GM21360 (cell line): ENCODE measurements around the gene DSC2.
"Not testable (repeated sequence)": the region's sequence is repeated elsewhere in the genome, so short reads cannot be mapped to it uniquely, and the experiment has no call there.

Source experiments
- ATAC-seq: cut with Tn5 transposase; IDR thresholded peaks from one replicate; pipeline ENCODE4 v1.9.1; 2021; ENCODE audit warnings: mild to moderate bottlenecking, moderate library complexity; ENCODE audit not compliant: unreplicated experiment

The DSC2 gene

DNA sequence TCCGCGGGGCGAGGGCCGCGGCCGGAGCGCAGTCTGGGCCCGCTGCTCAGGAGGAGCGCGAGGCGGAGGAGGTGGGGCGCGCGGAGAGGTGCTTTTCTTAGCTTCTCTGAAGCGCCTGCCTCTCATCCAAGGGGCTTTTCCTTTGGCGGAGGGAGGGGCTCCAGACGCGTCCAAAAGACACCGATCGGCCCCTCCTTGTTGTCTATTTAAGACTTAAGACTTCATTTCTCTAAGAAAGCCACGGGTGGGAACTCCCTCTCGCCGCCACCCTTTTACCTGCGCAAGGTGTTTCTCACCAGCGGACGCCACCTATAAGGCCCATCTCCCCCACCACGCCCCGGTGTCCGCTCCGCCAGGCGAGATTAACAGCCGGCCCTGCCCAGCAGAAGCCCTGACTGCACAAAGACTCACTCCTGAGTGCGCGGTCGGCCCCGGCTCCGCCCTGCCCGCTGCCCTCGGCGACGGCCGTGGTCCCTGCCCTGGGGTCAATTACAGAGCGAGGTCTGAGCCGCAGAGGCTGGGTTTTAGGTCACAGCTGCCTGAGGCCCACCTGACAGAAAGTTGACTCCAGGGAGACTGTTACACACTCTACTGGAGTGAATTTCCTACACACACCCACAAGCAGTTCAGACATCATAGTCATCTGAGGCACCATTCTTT lies at the start of gene DSC2:
Gene DSC2, minus strand, starts transcription at position 397 of the 660 bp plus-strand sequence. CDS start 450 bp downstream, outside the sequence.
- ATAC-seq: no peak

DNA sequence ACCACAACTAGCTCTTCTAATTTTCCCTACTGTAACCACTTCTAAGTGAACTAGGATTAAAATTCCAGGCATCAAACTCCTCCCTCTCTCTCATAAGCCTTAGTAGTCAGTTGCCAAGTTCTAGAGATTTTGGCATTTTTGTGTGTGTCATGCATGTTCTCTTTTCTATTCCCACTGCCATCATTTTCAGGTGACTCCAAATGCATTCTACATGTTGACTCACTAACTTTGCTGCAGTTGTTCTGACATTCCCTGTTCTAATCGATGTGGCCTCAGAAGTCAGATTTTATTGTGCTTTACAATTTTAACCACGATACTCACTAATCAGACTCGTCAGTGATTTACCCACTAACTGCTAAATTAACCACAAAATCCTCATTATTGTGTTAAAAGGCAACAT lies 47.1 kb upstream of the DSC2 start:
- no peak for ATAC-seq

- ATAC-seq: no peak
These were observed 46.4 kb upstream of the DSC2 start for GRCh38 chr18:31148600-31148999.

DNA sequence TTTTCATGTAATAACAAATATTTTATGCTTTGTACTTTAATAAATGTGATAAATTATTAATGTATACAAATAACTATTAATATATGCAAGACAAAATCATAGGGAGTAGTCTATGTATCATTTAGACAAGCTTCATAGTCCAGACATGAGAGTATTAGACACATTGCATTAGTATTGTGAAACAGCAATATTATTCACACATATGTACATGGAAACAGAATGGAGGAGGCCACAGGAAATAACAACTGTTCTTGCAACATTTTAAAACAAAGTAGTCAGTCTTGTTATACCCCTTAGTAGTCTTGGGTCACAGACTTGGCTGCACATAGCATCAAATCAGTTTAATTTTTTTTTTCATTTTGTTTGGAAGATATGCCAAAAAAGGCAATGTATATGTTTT lies 44.6 kb upstream of the DSC2 start:
- ATAC-seq: no peak

GRCh38 chr18:31143025-31143424 lies 40.8 kb upstream of the DSC2 start:
- no peak for ATAC-seq

GRCh38 chr18:31138709-31139108 lies 36.5 kb upstream of the DSC2 start:
- no peak for ATAC-seq

DNA sequence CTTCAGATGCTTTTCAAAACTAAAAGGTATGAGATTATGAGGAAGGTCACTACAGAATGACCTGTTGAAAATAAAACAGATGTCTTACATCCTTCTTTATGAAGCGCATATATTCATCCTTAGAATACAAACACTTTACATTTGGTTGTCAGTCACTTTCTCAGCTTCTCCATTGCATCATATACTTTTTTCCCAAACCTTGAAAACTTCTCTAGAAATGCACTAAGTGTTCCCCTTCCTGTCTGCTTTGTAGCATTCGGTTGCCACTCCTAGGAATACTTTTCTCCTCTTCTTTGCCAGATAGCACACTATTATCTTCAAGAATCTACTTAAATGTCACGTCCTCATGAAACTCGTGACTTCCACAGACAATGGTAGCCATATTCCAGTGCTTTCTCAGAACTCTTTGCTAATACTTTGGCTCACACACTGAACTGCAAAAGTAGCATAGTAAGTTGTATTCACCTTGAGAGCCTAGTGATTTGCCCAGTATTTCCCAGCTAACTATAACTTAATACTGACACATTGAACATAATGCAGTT lies 32.8 kb upstream of the DSC2 start:
- no peak for ATAC-seq

- no peak for ATAC-seq
These were observed 27.3 kb upstream of the DSC2 start for GRCh38 chr18:31129398-31130115.

DNA sequence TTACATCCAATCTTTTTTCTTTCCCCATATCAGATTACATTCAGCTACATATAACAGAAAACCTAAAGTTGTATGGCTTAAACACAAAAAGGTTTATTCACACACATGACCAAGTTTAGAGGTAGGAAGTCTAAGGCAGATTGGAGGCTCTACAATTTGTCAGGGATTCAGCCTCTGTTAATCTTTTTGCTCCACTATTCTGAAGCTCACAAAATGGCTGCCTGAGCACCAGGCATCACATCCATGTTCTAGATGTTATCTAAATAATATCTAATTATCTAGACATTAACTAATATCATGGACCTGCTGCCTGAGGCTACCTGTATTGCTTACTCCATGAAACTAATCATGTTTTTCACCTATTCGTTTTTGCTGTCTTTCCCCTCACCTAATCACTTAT lies 23.7 kb upstream of the DSC2 start:
- ATAC-seq: no peak

- ATAC-seq: not testable (repeated sequence)
These were observed 20.9 kb upstream of the DSC2 start for GRCh38 chr18:31123125-31123524.

DNA sequence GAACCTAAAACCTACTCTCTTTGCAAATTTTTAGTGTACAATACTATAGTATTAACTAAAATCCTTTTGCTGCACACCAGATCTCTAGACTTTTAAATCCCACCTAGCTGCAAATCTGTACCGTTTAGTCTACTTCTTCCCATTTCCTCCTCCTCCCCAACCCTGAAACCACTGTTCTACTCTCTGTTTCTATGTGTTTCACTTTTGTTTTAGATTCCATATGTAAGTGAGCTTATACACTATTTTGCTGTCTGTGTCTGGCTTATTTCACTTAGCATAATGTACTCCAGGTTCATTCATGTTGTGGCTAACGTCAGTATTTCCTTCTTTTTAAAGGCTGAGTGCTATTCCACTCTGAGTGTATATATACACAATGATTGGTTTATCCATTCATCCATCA lies 18.4 kb upstream of the DSC2 start:
- no peak for ATAC-seq

- ATAC-seq: no peak
These were observed 14.8 kb upstream of the DSC2 start for GRCh38 chr18:31116853-31117595.

DNA sequence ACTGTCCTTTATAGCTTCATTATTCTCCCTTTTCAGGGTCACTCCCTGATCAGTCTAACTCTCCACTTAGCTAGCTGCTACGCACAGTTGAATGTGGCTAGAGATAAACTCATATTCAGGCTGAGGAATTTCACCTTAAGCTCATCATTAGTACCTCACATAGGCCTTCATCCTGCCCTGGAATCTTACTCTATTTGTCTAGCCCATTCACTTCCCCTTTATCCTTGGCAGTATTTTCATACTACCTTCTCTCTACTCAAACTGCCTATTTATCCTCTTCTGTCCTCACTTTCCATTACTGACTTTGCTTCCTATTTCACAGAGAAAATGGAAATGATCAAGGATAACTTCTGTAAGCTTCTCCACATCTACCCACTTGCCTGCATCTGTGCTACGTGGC lies 10.6 kb upstream of the DSC2 start:
- no peak for ATAC-seq

DNA sequence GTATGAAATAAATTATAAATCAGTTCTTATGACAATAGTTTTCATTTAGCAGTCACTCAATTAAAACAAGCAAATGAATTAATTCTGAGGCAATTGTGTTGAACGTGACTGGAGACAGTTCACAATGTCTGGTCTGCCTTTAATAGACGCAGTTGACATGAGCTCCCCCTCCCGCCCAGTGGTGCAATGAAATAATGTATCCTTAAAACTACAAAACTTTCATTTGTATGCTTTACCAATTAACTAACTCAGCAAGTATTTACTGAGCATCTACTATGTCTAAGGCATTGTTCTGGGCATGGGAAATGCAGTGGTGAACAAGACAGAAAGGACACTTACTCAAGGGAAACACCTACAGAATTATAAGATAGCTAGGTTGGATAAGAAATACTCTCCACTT lies 3.5 kb upstream of the DSC2 start:
- no peak for ATAC-seq

DNA sequence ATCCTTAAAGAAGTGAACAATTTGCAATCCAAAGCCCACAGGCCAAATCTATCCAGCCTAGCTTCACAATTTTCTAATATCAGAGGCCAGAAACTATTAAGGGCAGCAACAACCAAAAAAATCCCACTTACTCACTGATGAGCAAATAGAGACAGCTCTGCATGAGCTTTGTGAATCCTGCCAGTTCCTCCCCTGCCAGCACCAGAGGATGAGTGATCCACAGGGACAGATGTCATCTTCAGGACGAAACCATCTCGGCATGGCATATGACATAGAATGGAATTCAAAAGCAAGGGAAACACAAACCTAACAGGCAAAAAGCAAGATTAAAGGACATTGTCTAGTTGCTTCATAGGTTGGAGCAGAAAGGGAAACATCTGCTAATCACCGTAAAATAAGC lies 2.2 kb upstream of the DSC2 start:
- no peak for ATAC-seq

DNA sequence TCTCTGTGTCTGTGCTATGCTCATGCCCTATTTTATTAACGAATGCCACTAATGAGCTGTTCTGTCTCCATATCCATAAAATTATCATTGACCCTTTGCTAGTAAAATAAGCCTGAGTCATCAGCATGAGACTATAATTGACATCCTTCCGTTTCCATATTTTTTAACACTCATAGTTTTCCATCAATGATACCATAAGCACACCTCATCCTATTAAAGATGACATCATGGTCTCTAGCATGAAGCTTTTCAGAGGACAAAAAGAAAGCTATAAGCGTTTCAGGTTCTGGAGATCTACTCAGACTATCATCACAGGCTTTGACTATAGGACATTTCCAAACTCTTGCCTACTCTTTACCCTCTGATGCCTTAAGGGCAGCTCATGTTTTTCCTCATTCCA lies 1.2 kb upstream of the DSC2 start:
- no peak for ATAC-seq

DNA sequence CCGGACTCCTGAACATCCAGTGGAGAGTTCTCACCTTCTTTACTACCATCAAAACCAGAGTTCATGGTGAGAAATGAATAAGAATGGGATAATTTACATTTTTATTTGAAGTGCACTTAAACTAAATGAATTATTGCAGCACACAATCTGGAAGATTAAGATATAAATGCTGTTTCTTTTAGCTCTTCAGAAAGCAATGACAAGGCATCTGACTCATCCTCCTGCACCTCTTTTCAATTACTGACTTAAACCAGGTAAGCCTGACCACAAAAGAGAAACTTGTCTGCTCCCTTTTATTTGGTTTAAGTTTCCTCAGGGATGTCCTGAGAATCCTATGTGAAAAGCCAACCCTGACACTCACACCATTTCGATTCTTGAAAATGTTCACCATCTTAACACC lies 720 bp upstream of the DSC2 start:
- ATAC-seq: no peak

GRCh38 chr18:31101183-31102024 lies 817 bp downstream of the DSC2 start:
- no peak for ATAC-seq

GRCh38 chr18:31100436-31101182 lies 1.6 kb downstream of the DSC2 start:
- no peak for ATAC-seq
